GM12864 (cell line): ENCODE data around the gene GP2.
"Not testable (repeated sequence)": the region's sequence is repeated elsewhere in the genome, so short reads cannot be mapped to it uniquely, and the experiment has no call there.

Source experiments
- DNase-seq: peaks from one replicate; pipeline ENCODE4 v3.0.0-alpha.2; 2011; ENCODE audit warnings: low read depth
- H3K4me3 ChIP-seq: 2 replicates; pipeline ENCODE4 v1.5.1; 2011; ENCODE audit warnings: mild to moderate bottlenecking, low read depth, low read length, control low read depth
- TF ChIP-seq, protein P1 (sequence below): IDR thresholded peaks from 2 replicates; pipeline ENCODE4 v1.5.1; 2011; ENCODE audit warnings: low read depth, mild to moderate bottlenecking, moderate library complexity, low read length, control low read depth, inconsistent platforms; ENCODE audit errors: missing control alignments

Gene GP2

DNA sequence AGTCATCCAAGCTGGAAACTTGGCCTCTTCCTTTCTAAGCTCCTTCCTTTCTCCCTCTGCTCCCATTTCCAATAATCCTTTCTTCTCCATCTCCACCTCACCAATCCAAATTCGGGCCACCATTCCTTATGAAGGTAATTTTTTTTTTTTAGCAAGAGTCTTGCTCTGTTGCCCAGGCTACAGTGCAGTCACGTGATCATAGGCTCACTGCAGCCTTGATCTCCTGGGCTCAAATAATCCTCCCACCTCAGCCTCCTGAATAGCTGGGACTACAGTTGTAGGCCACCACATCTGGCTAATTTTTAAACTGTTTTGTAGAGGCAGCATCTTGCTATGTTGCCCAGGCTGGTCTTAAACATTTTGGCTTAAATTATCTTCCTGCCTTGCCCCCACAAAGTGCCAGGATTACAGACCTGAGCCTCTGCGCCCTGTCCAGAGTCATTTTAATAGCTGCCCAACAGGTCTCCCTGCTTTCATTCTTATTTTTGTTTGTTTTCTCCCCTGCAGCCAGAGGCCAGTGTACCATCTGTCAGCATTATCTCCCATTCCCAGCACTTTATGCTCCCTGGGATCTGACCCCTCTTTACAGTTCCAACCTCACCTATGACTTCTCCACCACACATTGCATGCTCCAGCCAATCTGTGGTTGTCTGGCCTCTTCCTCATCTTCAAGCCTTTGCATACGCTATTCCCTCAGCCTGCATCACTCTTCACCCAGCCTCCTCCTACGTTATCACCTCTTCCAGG lies 2.3 kb upstream of the GP2 start:
- TF ChIP-seq, protein P1, sequence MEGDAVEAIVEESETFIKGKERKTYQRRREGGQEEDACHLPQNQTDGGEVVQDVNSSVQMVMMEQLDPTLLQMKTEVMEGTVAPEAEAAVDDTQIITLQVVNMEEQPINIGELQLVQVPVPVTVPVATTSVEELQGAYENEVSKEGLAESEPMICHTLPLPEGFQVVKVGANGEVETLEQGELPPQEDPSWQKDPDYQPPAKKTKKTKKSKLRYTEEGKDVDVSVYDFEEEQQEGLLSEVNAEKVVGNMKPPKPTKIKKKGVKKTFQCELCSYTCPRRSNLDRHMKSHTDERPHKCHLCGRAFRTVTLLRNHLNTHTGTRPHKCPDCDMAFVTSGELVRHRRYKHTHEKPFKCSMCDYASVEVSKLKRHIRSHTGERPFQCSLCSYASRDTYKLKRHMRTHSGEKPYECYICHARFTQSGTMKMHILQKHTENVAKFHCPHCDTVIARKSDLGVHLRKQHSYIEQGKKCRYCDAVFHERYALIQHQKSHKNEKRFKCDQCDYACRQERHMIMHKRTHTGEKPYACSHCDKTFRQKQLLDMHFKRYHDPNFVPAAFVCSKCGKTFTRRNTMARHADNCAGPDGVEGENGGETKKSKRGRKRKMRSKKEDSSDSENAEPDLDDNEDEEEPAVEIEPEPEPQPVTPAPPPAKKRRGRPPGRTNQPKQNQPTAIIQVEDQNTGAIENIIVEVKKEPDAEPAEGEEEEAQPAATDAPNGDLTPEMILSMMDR: no peak
- H3K4me3 ChIP-seq: no peak overlapping the region
- no peak for DNase-seq

DNA sequence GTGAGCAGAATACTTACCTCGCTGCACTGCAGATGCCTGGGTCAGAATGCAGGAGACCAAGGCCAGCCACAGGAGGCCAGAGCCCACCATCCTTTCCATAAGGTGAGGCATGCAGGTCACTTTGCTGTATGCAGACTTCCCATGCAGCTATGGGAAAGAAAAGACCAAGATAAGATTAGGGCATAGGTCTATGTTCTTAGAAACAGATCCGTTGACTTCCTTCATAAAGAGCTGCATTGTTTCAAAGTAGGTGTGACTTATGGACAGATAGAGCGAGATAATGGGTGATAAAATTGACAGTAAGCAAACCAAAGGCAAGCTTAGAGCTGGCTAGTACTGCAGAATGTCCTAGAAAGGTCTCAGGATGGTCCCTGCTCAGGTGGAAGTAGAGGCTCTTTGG lies 992 bp downstream of the GP2 start:
- TF ChIP-seq, protein P1: no peak
- no peak overlapping the region for H3K4me3 ChIP-seq
- no peak for DNase-seq

DNA sequence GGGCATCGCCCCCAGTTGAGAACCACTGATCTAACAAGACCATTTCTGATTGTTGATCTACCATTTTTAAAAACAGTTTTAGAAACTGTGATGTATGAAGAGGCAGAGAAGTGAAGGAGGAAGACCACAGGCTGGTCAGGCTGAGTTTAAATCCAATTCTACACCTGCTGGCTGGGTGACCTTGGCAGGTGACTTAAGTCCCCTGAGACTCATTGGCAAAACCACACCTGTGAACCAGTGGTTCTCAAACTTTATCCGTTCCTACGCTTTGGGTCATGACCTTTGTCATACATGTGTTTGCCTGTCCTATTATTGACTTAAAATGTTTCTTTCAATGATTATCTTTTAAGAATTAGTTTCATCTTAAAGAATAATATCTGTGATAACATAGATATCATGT lies 2.3 kb downstream of the GP2 start:
- DNase-seq: no peak
- H3K4me3 ChIP-seq: no peak overlapping the region
- TF ChIP-seq, protein P1: no peak

DNA sequence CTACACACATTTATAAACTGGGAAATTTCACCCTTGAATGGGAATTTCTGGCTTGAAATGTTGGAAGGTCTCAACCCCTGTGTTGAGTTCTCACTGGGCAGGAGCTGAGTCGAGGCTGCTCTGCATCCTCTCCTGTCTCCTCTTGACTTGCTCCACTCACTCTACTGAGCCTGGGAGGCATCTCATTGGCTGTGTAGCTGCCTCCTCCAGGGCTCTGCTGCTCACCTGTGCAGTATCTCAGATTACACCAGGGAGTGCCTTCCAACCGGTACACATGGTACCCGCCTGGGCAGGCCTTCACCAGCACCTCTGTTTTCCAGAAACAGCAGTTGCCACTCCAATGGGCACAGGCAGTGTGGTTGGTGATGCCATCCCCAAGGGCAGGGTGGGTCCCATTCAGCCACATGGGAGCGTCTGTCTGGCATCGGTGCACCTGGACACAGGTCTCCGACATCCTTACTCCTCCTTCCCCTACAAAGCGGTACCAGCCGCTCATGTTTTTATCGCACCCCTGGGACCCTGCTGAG lies 3.7 kb downstream of the GP2 start:
- DNase-seq: no peak
- H3K4me3 ChIP-seq: no peak overlapping the region
- TF ChIP-seq, protein P1: no peak

DNA sequence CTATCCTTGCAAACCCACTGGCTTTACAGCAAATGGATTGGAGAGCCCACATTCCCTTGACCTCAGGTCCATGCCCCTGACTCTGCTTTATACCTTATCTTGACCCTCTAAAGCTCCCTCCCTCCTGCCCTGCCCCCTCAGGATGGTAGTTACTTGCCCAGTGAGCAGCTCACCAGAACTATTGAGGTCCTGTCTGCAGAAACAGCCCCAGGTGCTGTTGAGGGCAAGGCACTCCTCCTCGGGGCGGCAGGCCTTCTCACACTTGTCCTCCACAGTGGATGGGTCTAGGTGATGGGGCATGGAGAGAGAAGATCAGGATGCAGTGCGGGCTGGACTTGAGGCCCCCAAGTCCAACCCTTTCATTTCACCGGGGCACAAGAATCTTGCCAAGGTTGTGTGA lies 4.6 kb downstream of the GP2 start:
- TF ChIP-seq, protein P1: no peak

DNA sequence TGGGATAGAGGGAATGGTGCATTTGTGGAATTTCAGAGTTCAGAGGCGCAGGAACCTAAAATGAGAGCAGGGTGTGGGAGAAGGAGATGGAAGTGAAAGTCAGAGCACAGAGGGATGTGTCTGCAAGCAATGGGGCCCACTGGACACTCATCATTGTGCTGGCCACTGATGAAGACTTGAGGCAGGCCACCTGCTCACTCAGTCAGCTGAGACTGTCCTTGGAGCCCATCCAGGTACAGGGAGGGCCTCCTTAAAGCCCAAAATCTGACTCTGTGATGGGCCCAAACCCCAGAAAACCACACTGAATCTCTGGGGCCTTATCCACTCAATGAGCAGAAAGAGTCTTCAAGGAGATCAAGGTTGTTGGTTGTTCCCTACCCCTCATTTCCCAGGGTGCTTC lies 5.6 kb downstream of the GP2 start:
- DNase-seq: no peak

More for the DNA sequence above, 4.6 kb downstream of the GP2 start:
- no peak for DNase-seq
- no peak overlapping the region for H3K4me3 ChIP-seq

DNA sequence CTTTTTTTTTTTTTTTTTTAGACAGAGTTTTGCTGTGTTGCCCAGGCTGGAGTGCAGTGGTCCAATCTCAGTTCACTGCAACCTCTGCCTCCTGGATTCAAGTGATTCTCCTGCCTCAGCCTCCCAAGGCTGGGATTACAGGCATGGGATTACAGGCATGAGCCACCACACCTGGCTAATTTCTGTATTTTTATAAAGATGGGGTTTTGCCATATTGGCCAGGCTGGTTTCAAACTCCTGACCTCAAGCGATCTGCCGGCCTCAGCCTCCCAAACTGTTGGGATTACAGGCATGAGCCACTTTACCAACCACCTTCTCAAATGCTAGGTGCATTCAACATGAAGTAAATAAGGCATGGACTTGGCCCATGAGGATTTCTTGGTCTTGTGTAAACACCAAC lies 6.3 kb downstream of the GP2 start:
- DNase-seq, H3K4me3 ChIP-seq: not testable (repeated sequence)

More for the DNA sequence above, 5.6 kb downstream of the GP2 start:
- H3K4me3 ChIP-seq: no peak overlapping the region
- TF ChIP-seq, protein P1: no peak
